Esophagus muscularis mucosa (tissue), 4 donors: ENCODE results near the gene KRTAP5-11. TPM values are rescaled to one million over a fixed set of nuclear protein-coding genes. Genes with fewer than 3 reads are reported as not detected.
"Not testable (repeated sequence)": the region's sequence is repeated elsewhere in the genome, so short reads cannot be mapped to it uniquely, and the experiment has no call there.

Experiments used
- DNase-seq: peaks from one replicate; pipeline ENCODE4 v3.0.0-alpha.2; 2017; ENCODE audit errors: extremely low spot score
- H3K27ac ChIP-seq, 4 donors: fragments of 200-600 bp; sonication (generic); replicated peaks in 1 of 4; 1 replicate in 3 of 4; 2 replicates in 1 of 4; pipeline ENCODE4 v1.5.1; 2016 to 2019; ENCODE audit warnings: mild to moderate bottlenecking in 1 of 4
- H3K27me3 ChIP-seq, 4 donors: fragments of 200-600 bp; sonication (generic); one replicate each; pipeline versions ENCODE4 v1.5.1 to v1.6.0; 2016 to 2019
- H3K36me3 ChIP-seq, 4 donors: fragments of 200-600 bp; sonication (generic); one replicate each; pipeline ENCODE4 v1.5.1; 2016 to 2019
- H3K4me1 ChIP-seq, 4 donors: fragments of 200-600 bp; sonication (generic); one replicate each; pipeline ENCODE4 v1.5.1; 2016 to 2019
- H3K4me3 ChIP-seq, 4 donors: fragments of 200-600 bp; sonication (generic); 1 replicate in 2 of 4; 2 replicates in 2 of 4; pipeline ENCODE4 v1.5.1; 2016 to 2019; ENCODE audit warnings: mild to moderate bottlenecking in 4 of 4, moderate library complexity in 1 of 4
- H3K9me3 ChIP-seq, 4 donors: fragments of 200-600 bp; sonication (generic); 1 replicate in 3 of 4; 2 replicates in 1 of 4; pipeline ENCODE4 v1.5.1; 2016 to 2019
- EP300 ChIP-seq: sonication (generic); formaldehyde crosslinking; IDR thresholded peaks from one replicate; pipeline ENCODE4 v1.6.1; 2017; ENCODE audit warnings: antibody characterized with exemption
- POLR2A ChIP-seq: fragments of 450-650 bp; IDR thresholded peaks from one replicate; pipeline ENCODE4 v1.6.1; 2017; ENCODE audit warnings: antibody characterized with exemption, moderate library complexity, mild to moderate bottlenecking, low read depth
- POLR2AphosphoS5 ChIP-seq, 2 donors: sonication (generic); formaldehyde crosslinking; IDR thresholded peaks; one replicate each; pipeline ENCODE4 v1.6.1; 2017; ENCODE audit warnings: antibody characterized with exemption in 2 of 2
- WGBS: methylation state at CpG from one replicate; pipeline ENCODE4 v1.1.5; 2018; 5-methylcytosine and 5-hydroxymethylcytosine counted together
- intact Hi-C: fragments of 100-400 bp; cut with DNase I; formaldehyde crosslinking; loops from one replicate; pipeline ENCODE4 v1.15.1; 2023
- total RNA-seq, 4 donors: library from RNA; depleted of rRNA; stranded (reverse); fragments of >200 nt; gene quantifications; one replicate each; pipeline versions ENCODE4 v1.1.0 to v1.2.1, GENCODE V29; 2016
- TF ChIP-seq, protein P1 (sequence below), 3 experiments: fragments of 200-600 bp in 2 of 3; fragments of 450-650 bp in 1 of 3; sonication (generic) in 2 of 3; IDR thresholded peaks; one replicate each; pipeline ENCODE4 v1.5.1; 2017 to 2019; ENCODE audit warnings: antibody characterized with exemption in 3 of 3, mild to moderate bottlenecking in 2 of 3, moderate library complexity in 1 of 3

KRTAP5-11 gene
- total RNA-seq, 4 donors from 2014 or later: not detected

DNA sequence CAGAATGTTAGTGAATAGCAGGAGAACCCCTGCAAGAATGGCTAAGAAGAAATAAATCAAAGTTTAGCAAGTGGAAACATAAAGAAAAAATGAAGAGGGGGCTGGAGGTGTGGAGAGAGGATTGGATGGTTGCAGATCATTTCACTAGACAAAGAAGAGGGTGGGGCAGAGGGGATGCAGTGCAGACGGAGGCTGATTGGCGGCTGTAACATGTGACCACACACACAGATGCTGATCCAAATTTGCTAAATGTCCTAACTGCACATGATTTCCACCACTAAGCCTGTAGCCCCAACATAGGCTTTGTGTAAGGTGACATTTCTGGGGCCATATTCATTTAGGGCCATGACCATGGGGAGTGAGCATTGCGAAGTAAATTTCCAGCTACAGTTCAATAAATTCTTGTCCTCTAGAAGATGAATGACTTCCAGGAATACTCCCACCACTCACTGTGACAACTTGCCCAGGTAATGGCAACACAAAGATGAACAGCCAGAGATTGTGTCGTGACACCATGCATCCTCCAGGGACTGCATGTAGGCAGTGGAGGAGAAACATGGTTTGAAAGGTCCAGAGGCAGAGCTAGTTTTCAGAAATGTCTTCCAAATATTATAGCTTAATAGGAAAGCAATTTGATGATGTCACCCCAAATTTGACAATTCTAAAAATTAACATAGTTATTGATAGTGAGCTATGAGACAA lies 6.8 kb downstream of the KRTAP5-11 start:
- 83% methylated on average over 4 of the region's 4 CpGs for WGBS
- TF ChIP-seq POLR2AphosphoS5 (IDR thresholded peaks at IDR 0.05) (no peak), EP300 (no peak), POLR2A (no peak)
- TF ChIP-seq, protein P1, sequence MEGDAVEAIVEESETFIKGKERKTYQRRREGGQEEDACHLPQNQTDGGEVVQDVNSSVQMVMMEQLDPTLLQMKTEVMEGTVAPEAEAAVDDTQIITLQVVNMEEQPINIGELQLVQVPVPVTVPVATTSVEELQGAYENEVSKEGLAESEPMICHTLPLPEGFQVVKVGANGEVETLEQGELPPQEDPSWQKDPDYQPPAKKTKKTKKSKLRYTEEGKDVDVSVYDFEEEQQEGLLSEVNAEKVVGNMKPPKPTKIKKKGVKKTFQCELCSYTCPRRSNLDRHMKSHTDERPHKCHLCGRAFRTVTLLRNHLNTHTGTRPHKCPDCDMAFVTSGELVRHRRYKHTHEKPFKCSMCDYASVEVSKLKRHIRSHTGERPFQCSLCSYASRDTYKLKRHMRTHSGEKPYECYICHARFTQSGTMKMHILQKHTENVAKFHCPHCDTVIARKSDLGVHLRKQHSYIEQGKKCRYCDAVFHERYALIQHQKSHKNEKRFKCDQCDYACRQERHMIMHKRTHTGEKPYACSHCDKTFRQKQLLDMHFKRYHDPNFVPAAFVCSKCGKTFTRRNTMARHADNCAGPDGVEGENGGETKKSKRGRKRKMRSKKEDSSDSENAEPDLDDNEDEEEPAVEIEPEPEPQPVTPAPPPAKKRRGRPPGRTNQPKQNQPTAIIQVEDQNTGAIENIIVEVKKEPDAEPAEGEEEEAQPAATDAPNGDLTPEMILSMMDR (IDR thresholded peaks at IDR 0.05): no peak
- Histone ChIP-seq H3K4me1 (peaks cover 0 to 10% (median 5%) of the 10 kb centered on the region in 4 donors), H3K27me3 (peaks cover 0 to 17% (median 0%) of the 10 kb centered on the region in 4 donors), H3K36me3 (no peaks in the 10 kb centered on the region), H3K4me3 (no peak overlapping the region), H3K9me3 (no peaks in the 10 kb centered on the region), H3K27ac (no peak overlapping the region)
- intact Hi-C loops: no loop called here
- no peak for DNase-seq

DNA sequence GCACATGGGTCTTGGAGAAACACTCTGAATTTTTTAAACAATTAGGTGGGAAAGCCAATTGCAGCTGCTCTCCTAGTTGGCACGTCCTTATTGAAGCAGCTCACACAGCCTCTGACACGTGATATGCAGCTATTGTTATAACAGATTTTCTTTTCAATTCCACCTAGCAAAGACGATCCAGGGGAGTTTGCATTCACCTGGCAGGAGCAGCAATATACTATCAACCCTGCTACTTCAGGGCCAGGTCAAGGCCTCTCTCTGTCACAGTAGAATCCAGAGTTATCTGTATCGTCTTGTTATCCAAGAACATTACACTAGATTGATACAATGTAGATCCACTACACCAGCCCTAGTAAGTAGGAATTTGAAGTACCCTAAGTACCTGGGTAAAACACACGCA lies 8.3 kb downstream of the KRTAP5-11 start:
- no peak for DNase-seq
- WGBS: 74% methylated on average over 5 of the region's 5 CpGs
- intact Hi-C loops: no loop called here

DNA sequence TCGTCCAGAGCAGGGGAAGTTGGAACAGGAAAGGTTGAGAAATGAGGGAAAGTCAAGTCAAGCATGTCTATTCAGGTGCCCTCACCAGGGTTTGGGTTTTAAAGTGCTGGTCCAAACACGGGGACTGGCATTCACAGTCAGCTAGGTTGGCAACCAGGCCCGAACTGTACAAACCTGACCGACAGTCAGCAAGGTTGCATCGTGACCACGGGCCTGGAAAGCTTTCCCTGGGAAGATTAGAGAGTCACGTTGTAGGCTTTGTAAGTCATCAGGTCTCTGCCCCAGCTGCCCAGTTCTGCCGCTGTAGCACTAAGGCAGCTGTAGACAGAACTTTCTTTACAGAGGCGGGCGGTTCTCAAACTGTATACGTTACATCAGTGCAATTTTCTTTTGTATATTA lies 9.9 kb downstream of the KRTAP5-11 start:
- H3K9me3 ChIP-seq: no peaks in the 10 kb centered on the region
- H3K27me3 ChIP-seq: peaks cover 0 to 4% (median 0%) of the 10 kb centered on the region in 4 donors
- intact Hi-C loops: no loop called here
- no peak overlapping the region for H3K27ac ChIP-seq
- H3K4me3 ChIP-seq: no peak overlapping the region
- 65% methylated on average over 11 of the region's 11 CpGs for WGBS
- no peak for DNase-seq
- TF ChIP-seq, protein P1 (IDR thresholded peaks at IDR 0.05): no peak
- TF ChIP-seq POLR2AphosphoS5 (IDR thresholded peaks at IDR 0.05) (no peak), POLR2A (no peak), EP300 (no peak)
- no peaks in the 10 kb centered on the region for H3K4me1 ChIP-seq
- no peaks in the 10 kb centered on the region for H3K36me3 ChIP-seq

More for the DNA sequence above, 8.3 kb downstream of the KRTAP5-11 start:
- Histone ChIP-seq H3K4me1 (peaks cover 0 to under 1% (median under 1%) of the 10 kb centered on the region in 4 donors), H3K36me3 (no peaks in the 10 kb centered on the region), H3K27me3 (peaks cover 0 to 12% (median 0%) of the 10 kb centered on the region in 4 donors), H3K4me3 (no peak overlapping the region), H3K9me3 (no peaks in the 10 kb centered on the region), H3K27ac (no peak overlapping the region)
- TF ChIP-seq, protein P1 (IDR thresholded peaks at IDR 0.05): no peak
- TF ChIP-seq EP300 (no peak), POLR2AphosphoS5 (IDR thresholded peaks at IDR 0.05) (no peak), POLR2A (no peak)

DNA sequence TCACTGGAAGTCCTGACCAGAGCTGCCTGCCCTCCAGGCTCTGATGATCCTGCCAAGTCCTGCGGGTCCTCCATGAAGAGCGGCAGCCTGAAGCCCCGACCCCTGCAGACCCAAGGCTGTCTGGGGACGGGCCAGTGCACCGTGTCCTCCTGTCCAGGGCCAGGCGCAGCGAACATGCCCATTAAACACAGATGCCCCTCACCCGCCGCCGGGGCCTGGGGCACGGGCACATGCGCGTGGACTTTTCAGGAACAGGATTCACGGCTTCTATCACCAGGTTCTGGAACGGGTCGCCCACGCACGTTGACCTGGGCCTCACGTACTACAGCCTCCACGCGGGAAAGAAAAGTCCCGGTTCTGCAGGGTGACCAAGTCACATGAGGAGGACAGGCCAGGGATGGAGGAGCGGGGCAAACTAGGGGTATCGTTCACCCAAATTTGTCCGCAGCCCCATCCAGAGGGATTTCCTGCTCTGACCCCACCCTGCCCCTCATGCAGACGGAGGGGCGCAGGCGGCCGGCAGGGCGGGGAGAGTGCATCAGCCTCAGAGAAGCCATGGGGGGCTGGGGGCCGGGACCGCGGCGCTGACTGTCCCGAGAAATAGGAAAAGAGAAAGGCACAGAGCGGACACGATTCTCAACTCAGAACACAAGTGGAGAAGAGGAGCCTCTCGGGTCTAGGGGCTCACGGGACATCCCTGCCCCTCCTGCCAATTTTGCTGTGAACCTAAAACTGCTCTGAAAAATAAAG lies 11.4 kb downstream of the KRTAP5-11 start:
- H3K4me3 ChIP-seq, intact Hi-C loops, H3K36me3 ChIP-seq, DNase-seq, H3K9me3 ChIP-seq, H3K27me3 ChIP-seq, H3K4me1 ChIP-seq, H3K27ac ChIP-seq: not testable (repeated sequence)
- 80% methylated on average over 27 of the region's 39 CpGs for WGBS

DNA sequence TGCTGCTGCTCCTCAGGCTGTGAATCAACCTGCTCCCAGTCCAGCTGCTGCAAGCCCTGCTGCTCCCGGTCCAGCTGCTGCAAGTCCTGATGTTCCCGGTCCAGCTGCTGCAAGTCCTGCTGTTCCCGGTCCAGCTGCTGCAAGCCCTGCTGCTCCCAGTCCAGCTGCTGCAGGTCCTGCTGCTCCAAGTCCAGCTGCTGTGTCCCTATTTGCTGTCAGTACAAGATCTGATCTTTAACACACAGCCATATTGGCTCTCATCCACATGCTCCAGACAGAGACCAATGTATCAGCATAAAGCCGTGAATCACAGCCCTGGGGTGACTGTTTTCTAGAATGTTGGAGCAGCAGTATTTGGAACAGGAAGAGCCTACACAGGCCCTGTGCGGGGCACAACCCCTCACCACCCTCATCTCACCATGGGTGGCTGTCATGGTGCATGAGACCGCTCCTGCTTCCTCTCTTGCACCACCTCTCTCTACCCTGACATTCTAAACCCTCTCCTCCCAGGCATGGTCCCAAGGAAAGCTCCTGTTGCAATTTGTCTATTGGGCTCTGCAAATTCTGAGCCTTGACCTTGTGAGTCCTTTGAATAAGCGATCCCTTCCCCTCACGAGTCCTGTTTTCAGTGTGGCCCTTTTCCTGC lies 13.8 kb downstream of the KRTAP5-11 start:
- TF ChIP-seq POLR2AphosphoS5 (IDR thresholded peaks at IDR 0.05): no peak
- no peak for TF ChIP-seq POLR2A
- TF ChIP-seq, protein P1 (IDR thresholded peaks at IDR 0.05): no peak
- no peak for TF ChIP-seq EP300
- 42% methylated on average over 7 of the region's 8 CpGs for WGBS
- no peak overlapping the region for H3K4me3 ChIP-seq
- H3K36me3 ChIP-seq: no peaks in the 10 kb centered on the region
- H3K4me1 ChIP-seq: no peaks in the 10 kb centered on the region
- H3K9me3 ChIP-seq: no peaks in the 10 kb centered on the region
- no peak overlapping the region for H3K27ac ChIP-seq
- peaks cover 0 to 29% (median 0%) of the 10 kb centered on the region in 4 donors for H3K27me3 ChIP-seq
- intact Hi-C loops: no loop called here
- no peak for DNase-seq

DNA sequence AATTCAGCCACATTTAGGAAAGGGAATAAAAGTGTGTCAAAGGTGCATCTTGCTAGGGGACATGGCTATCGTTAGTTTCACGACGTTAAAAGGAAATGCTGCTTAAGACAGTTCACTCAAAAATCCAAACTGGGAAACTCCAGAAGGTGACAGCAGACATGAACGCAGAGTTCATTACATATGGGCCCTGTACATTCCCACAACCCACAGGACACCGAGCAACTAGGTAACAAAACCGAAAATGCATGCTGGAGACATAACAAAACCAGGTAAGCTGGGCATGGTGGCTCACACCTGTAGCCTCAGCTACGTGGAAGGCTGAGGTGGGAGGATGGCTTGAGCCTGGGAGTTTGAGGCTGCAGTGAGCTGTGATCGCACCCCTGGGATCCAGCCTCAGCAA lies 15.0 kb downstream of the KRTAP5-11 start:
- WGBS: 62% methylated on average over 8 of the region's 8 CpGs
- DNase-seq, H3K36me3 ChIP-seq, H3K4me3 ChIP-seq, intact Hi-C loops, H3K27ac ChIP-seq, H3K9me3 ChIP-seq, H3K4me1 ChIP-seq: not testable (repeated sequence)
- H3K27me3 ChIP-seq: peaks cover 0 to 34% (median 0%) of the 10 kb centered on the region in 4 donors
